A673 (cell line): ENCODE data around the gene CERK. TPM values are rescaled to one million over a fixed set of nuclear protein-coding genes. Genes with fewer than 3 reads are reported as not detected.

Experiments used
- BruUV-seq: library from RNA; stranded (reverse); fragments of 400-500 nt; replicated peaks from 2 replicates; lab custom pipeline; 2021; lab: Mats Ljungman, UMichigan
- CTCF ChIA-PET: fragments of 300-600 bp; sonication (Branson Sonifier 250); formaldehyde crosslinking; loops from one replicate; lab custom pipeline; 2022; ENCODE audit warnings: antibody characterized with exemption; lab: Charles Lee
- POLR2A ChIA-PET: fragments of 300-600 bp; sonication (Branson Sonifier 250); formaldehyde crosslinking; loops from one replicate; lab custom pipeline; 2022; ENCODE audit warnings: antibody characterized with exemption; ENCODE audit not compliant: low non-redundant PET; lab: Charles Lee
- DNase-seq: peaks from one replicate; pipeline ENCODE4 v3.0.0-alpha.2; 2015; ENCODE audit warnings: low spot score
- H3K27ac ChIP-seq: fragments of 200-600 bp; sonication (generic); 2 replicates; pipeline ENCODE4 v1.5.1; 2016; ENCODE audit warnings: mixed run types, low read depth, mild to moderate bottlenecking, mixed read lengths, antibody characterized with exemption, low read length; ENCODE audit not compliant: poor library complexity, severe bottlenecking
- H3K27me3 ChIP-seq: fragments of 200-600 bp; sonication (generic); replicated peaks from 2 replicates; pipeline ENCODE4 v1.6.1; 2017; ENCODE audit warnings: mixed run types, low read depth, mild to moderate bottlenecking, mixed read lengths, antibody characterized with exemption, low read length; ENCODE audit not compliant: insufficient read depth, poor library complexity
- H3K36me3 ChIP-seq: fragments of 200-600 bp; sonication (generic); 2 replicates; pipeline ENCODE4 v1.6.1; 2016; ENCODE audit warnings: mixed run types, mild to moderate bottlenecking, mixed read lengths, antibody characterized with exemption, low read length; ENCODE audit not compliant: insufficient read depth, poor library complexity, severe bottlenecking
- H3K4me1 ChIP-seq: fragments of 200-600 bp; sonication (generic); 2 replicates; pipeline ENCODE4 v1.6.1; 2017; ENCODE audit warnings: mixed run types, mild to moderate bottlenecking, mixed read lengths, antibody characterized with exemption, low read length; ENCODE audit not compliant: insufficient read depth, poor library complexity, severe bottlenecking
- H3K4me3 ChIP-seq: fragments of 200-600 bp; sonication (generic); 2 replicates; pipeline ENCODE4 v1.5.1; 2016; ENCODE audit warnings: low read depth, mixed run types, mild to moderate bottlenecking, mixed read lengths, low read length; ENCODE audit not compliant: poor library complexity, severe bottlenecking
- H3K9me3 ChIP-seq: fragments of 200-600 bp; sonication (generic); 2 replicates; pipeline ENCODE4 v1.6.1; 2016; ENCODE audit warnings: mixed run types, low read depth, mild to moderate bottlenecking, mixed read lengths, antibody characterized with exemption, low read length; ENCODE audit not compliant: poor library complexity, severe bottlenecking
- EZH2 ChIP-seq: fragments of 200-600 bp; sonication (generic); IDR thresholded peaks from 2 replicates; pipeline ENCODE4 v1.6.1; 2017; ENCODE audit warnings: borderline replicate concordance, low read depth, mild to moderate bottlenecking, mixed read lengths, antibody characterized with exemption, low read length; ENCODE audit not compliant: poor library complexity, severe bottlenecking
- intact Hi-C: fragments of 100-400 bp; cut with micrococcal nuclease; formaldehyde crosslinking; loops from one replicate; pipeline ENCODE4 v1.10.0; 2022; ENCODE audit not compliant: unreplicated experiment
- total RNA-seq: library from RNA; stranded (reverse); gene quantifications from 2 replicates; pipeline ENCODE4 v1.2.3, GENCODE V29; 2021
- TF ChIP-seq, protein P1 (sequence below): fragments of 300-800, 200-600 bp; sonication (generic); conservative IDR thresholded peaks from 2 replicates; pipeline ENCODE4 v1.5.1; 2017; ENCODE audit warnings: low read depth, mild to moderate bottlenecking, antibody characterized with exemption, low read length, moderate library complexity, mixed read lengths

CERK gene
- total RNA-seq, 1 experiment from 2014 or later, result 58.8 TPM

- TF ChIP-seq EZH2, result no peak
- TF ChIP-seq, protein P1, sequence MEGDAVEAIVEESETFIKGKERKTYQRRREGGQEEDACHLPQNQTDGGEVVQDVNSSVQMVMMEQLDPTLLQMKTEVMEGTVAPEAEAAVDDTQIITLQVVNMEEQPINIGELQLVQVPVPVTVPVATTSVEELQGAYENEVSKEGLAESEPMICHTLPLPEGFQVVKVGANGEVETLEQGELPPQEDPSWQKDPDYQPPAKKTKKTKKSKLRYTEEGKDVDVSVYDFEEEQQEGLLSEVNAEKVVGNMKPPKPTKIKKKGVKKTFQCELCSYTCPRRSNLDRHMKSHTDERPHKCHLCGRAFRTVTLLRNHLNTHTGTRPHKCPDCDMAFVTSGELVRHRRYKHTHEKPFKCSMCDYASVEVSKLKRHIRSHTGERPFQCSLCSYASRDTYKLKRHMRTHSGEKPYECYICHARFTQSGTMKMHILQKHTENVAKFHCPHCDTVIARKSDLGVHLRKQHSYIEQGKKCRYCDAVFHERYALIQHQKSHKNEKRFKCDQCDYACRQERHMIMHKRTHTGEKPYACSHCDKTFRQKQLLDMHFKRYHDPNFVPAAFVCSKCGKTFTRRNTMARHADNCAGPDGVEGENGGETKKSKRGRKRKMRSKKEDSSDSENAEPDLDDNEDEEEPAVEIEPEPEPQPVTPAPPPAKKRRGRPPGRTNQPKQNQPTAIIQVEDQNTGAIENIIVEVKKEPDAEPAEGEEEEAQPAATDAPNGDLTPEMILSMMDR, result no peak
- peaks cover 70% of the 10 kb centered on the region for H3K36me3 ChIP-seq
- H3K27me3 ChIP-seq, result no peaks in the 10 kb centered on the region
- POLR2A ChIA-PET, result no interaction called here
- H3K4me3 ChIP-seq, result no peak overlapping the region
- DNase-seq, result no peak
- CTCF ChIA-PET, result no interaction called here
- no TSS peak for BruUV-seq
- peaks cover 8% of the 10 kb centered on the region for H3K4me1 ChIP-seq
- intact Hi-C loops, result no loop called here
- no peak overlapping the region for H3K27ac ChIP-seq
- H3K9me3 ChIP-seq, result no peaks in the 10 kb centered on the region
Measured at GRCh38 chr22:46706060-46706459, 32.0 kb downstream of the CERK start.

GRCh38 chr22:46703996-46704370 lies 34.1 kb downstream of the CERK start:
- Histone ChIP-seq H3K27me3 (no peaks in the 10 kb centered on the region), H3K27ac (no peak overlapping the region), H3K36me3 (peaks cover 62% of the 10 kb centered on the region), H3K9me3 (no peaks in the 10 kb centered on the region), H3K4me1 (no peaks in the 10 kb centered on the region), H3K4me3 (no peak overlapping the region)
- CTCF ChIA-PET, result no interaction called here
- no peak for DNase-seq
- TF ChIP-seq EZH2, result no peak
- TF ChIP-seq, protein P1, result no peak
- intact Hi-C loops, result no loop called here
- no TSS peak for BruUV-seq
- POLR2A ChIA-PET, result no interaction called here

DNA sequence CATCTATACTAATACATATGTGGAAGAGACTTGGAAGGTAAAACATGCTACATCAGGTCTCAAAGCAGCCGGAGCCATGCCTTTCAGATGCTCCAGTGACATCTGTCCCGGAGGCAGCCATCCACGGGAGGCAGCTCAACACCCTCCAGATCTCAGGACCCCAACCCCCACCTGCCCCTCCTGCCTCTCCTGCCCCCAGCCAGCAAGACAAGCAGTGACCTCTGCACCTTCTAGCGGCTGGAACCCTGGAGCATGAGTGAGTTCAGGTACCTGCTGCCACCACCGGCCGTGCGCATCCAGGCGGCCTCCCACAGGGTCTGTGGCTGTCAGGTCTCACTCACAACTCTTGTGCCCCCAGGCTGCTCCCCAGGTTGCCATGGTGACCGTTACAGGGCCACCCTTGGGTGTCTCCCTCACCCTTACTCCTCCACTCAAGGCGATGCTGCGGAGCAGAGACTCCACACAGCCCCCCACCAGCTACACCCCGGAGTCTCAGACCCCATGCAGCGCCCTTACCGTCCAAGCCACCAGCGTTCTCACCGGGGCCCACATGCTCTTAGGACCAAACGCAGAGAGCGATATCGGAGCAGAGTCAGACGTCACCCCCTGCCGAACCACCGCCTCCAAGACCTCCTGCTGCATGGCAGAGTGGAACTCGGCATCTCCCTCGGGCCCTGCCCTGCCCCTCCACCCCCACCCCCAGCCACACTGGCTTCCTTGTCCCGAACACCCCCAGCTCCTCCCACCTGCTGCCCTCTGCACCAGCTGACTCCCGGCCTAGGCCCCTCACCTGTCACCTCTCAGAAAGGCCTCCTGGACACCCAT lies 34.7 kb downstream of the CERK start:
- ChIA-PET POLR2A (no interaction called here), CTCF (no interaction called here)
- DNase-seq, result no peak
- no peak overlapping the region for H3K27ac ChIP-seq
- no peaks in the 10 kb centered on the region for H3K27me3 ChIP-seq
- peaks cover 58% of the 10 kb centered on the region for H3K36me3 ChIP-seq
- BruUV-seq, result no TSS peak
- no peak overlapping the region for H3K4me3 ChIP-seq
- H3K4me1 ChIP-seq, result no peaks in the 10 kb centered on the region
- no peak for TF ChIP-seq EZH2
- TF ChIP-seq, protein P1, result no peak
- H3K9me3 ChIP-seq, result no peaks in the 10 kb centered on the region
- intact Hi-C loops, result no loop called here
